Lung (tissue), 12 donors: ENCODE results near the gene STARD3NL. TPM values are rescaled to one million over a fixed set of nuclear protein-coding genes. Genes with fewer than 3 reads are reported as not detected.

ENCODE experiments used
- ATAC-seq: fragments of 200-7000 bp; cut with Tn5 transposase; one replicate; pipeline ENCODE4 v1.9.1; 2020; ENCODE audit warnings: moderate number of reproducible peaks; ENCODE audit not compliant: insufficient read depth, low FRiP score
- DNase-seq, 3 donors: peaks; one replicate each; pipeline ENCODE4 v3.0.0-alpha.2; 2013 to 2017
- H3K27ac ChIP-seq, 2 donors: one replicate each; pipeline ENCODE4 v1.5.1; 2013; ENCODE audit warnings: mild to moderate bottlenecking in 2 of 2, moderate library complexity in 2 of 2, control low read depth in 1 of 2, inconsistent platforms in 1 of 2, low read depth in 1 of 2, low read length in 1 of 2
- H3K27me3 ChIP-seq, 3 donors: one replicate each; pipeline ENCODE4 v1.5.1; 2013; ENCODE audit warnings: low read length in 2 of 3; ENCODE audit not compliant: control insufficient read depth in 3 of 3, insufficient read depth in 3 of 3
- H3K36me3 ChIP-seq, 4 donors: one replicate each; pipeline ENCODE4 v1.5.1; 2013; ENCODE audit warnings: low read length in 4 of 4, mild to moderate bottlenecking in 1 of 4, moderate library complexity in 1 of 4; ENCODE audit not compliant: control insufficient read depth in 4 of 4, insufficient read depth in 4 of 4
- H3K4me1 ChIP-seq, 5 donors: one replicate each; pipeline ENCODE4 v1.5.1; 2013; ENCODE audit warnings: low read length in 5 of 5, mild to moderate bottlenecking in 2 of 5, moderate library complexity in 1 of 5; ENCODE audit not compliant: control insufficient read depth in 5 of 5, insufficient read depth in 5 of 5
- H3K4me3 ChIP-seq: one replicate; pipeline ENCODE4 v1.5.1; 2013; ENCODE audit warnings: mild to moderate bottlenecking, control low read depth, moderate library complexity
- H3K9ac ChIP-seq, 2 donors: one replicate each; pipeline ENCODE4 v1.5.1; 2013; ENCODE audit warnings: low read length in 2 of 2, control low read depth in 1 of 2; ENCODE audit not compliant: insufficient read depth in 1 of 2
- H3K9me3 ChIP-seq, 4 donors: one replicate each; pipeline ENCODE4 v1.5.1; 2013; ENCODE audit warnings: low read length in 3 of 4, mild to moderate bottlenecking in 1 of 4, moderate library complexity in 1 of 4; ENCODE audit not compliant: control insufficient read depth in 4 of 4, insufficient read depth in 3 of 4
- CTCF ChIP-seq: IDR thresholded peaks from 2 replicates; pipeline ENCODE4 v1.5.1; 2012; ENCODE audit warnings: mild to moderate bottlenecking; ENCODE audit errors: control extremely low read depth, extremely low read depth
- WGBS, 2 donors: extraction: QIAGEN DNeasy Blood & Tissue Kit; methylation state at CpG; one replicate each; pipeline ENCODE4 v1.1.7; 2013; 5-methylcytosine and 5-hydroxymethylcytosine counted together
- polyA plus RNA-seq, 2 donors: library from polyadenylated mRNA; stranded (reverse); fragments of 200-250 nt; gene quantifications; one replicate each; pipeline ENCODE4 v1.2.1, GENCODE V29; 2013
- total RNA-seq, 2 donors: library from RNA; depleted of rRNA in 1 of 2; stranded (reverse); fragments of >200 nt in 1 of 2; gene quantifications; one replicate each; pipeline ENCODE4 v1.2.1, GENCODE V29; 2014 to 2021
- donor health status: control.
- donor health status: control.
- donor health status: Bipolar disorder and iron deficiency.
- donor health status: healthy.
- donor health status: DM: yes; HTN: yes; CAD: no.

Gene STARD3NL
- total and polyA plus RNA-seq, 4 donors: 33.6 to 87.1 (median 60.3) TPM

GRCh38 chr7:38160003-38160571 lies 18.0 kb upstream of the STARD3NL start:
- 70 to 83% methylated on average over 5 of the region's 5 CpGs for WGBS, 2 donors
- TF ChIP-seq CTCF: no peak
- no peak for DNase-seq

GRCh38 chr7:38162036-38162435 lies 16.0 kb upstream of the STARD3NL start:
- Histone ChIP-seq H3K4me1 (no peaks in the 10 kb centered on the region), H3K27me3 (no peaks in the 10 kb centered on the region), H3K36me3 (no peaks in the 10 kb centered on the region), H3K9ac (no peak overlapping the region), H3K9me3 (peaks cover 0 to 4% (median 0%) of the 10 kb centered on the region in 4 donors), H3K4me3 (no peak overlapping the region), H3K27ac (no peak overlapping the region)
- WGBS, 2 donors: 76 to 88% methylated on average over 1 of the region's 1 CpG
- no peak for DNase-seq
- no peak for TF ChIP-seq CTCF
- no peak for ATAC-seq

More at GRCh38 chr7:38160003-38160571, 18.0 kb upstream of the STARD3NL start:
- H3K9me3 ChIP-seq: peaks cover 0 to 4% (median 0%) of the 10 kb centered on the region in 4 donors
- H3K4me3 ChIP-seq: no peak overlapping the region
- no peaks in the 10 kb centered on the region for H3K27me3 ChIP-seq
- no peak overlapping the region for H3K27ac ChIP-seq
- no peaks in the 10 kb centered on the region for H3K4me1 ChIP-seq
- no peak for ATAC-seq
- H3K9ac ChIP-seq: no peak overlapping the region
- H3K36me3 ChIP-seq: no peaks in the 10 kb centered on the region

GRCh38 chr7:38163671-38164070 lies 14.4 kb upstream of the STARD3NL start:
- ATAC-seq (no peak), DNase-seq (no peak)
- Histone ChIP-seq H3K27me3 (no peaks in the 10 kb centered on the region), H3K9me3 (peaks cover 0 to 4% (median 0%) of the 10 kb centered on the region in 4 donors), H3K36me3 (no peaks in the 10 kb centered on the region), H3K27ac (no peak overlapping the region), H3K4me1 (peaks cover 0 to 9% (median 0%) of the 10 kb centered on the region in 5 donors), H3K9ac (no peak overlapping the region), H3K4me3 (no peak overlapping the region)
- 85 to 96% methylated on average over 4 of the region's 4 CpGs for WGBS, 2 donors
- no peak for TF ChIP-seq CTCF
